Measurements from ENCODE around the gene TRAF2. TPM values are rescaled to one million over a fixed set of nuclear protein-coding genes. Genes with fewer than 3 reads are reported as not detected.

TRAF2 gene
- total and polyA plus RNA-seq, 9 of the 15 experiments (the other 6 are each of a cell fraction or from before 2014, with no cell fraction given), result 0.24 to 45.2 (median 18.0) TPM

DNA sequence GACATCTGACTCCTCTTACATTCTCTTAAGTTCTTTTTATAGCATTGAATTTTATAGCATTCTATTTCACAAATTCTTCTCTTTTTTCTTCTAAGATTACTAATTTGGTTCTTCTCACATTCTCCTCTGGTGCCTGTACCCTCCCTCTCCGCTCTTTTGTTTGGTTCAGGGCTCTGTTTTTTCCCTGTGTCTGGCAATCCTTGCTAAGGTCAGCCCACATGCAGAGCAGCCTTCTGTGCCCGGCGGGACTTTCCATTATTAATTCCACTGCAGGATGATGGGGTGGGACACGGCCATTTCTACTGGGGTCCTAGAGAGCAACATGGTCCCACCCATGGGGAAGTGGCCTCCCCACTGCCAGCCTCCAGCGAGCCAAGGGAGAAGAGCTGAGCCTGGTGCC, 9.8 kb upstream of the TRAF2 start:
- Histone ChIP-seq H3K4me1 (replicated peaks in 1 of 2; ENCODE audit: control insufficient read depth in 2 of 2, insufficient read depth in 2 of 2, low read length in 2 of 2) (peaks cover 7 to 21% of the 10 kb centered on the region in 2 experiments), H3K4me3 (no peak overlapping the region), H3K9me3 (replicated peaks; ENCODE audit: control insufficient read depth, insufficient read depth, low read depth, low read length) (no peaks in the 10 kb centered on the region), H3K79me2 (ENCODE audit: control insufficient read depth, insufficient read depth, low read length) (no peaks in the 10 kb centered on the region), H2AFZ (ENCODE audit: low read depth, low read length) (no peak overlapping the region), H4K20me1 (replicated peaks; ENCODE audit: control insufficient read depth, insufficient read depth, low read length) (no peaks in the 10 kb centered on the region), H3K4me2 (ENCODE audit: insufficient read depth, low read length) (no peak overlapping the region), H3K27ac (ENCODE audit: extremely low read depth, low read depth, low read length) (no peak overlapping the region), H3K27me3 (ENCODE audit: control insufficient read depth in 2 of 2, insufficient read depth in 2 of 2, low read length in 2 of 2) (no peaks in the 10 kb centered on the region), H3K36me3 (ENCODE audit: control insufficient read depth, insufficient read depth, low read length) (no peaks in the 10 kb centered on the region), H3K9me1 (ENCODE audit: control insufficient read depth, insufficient read depth, low read length) (no peaks in the 10 kb centered on the region), H3K9ac (ENCODE audit: insufficient read depth in 1 of 2, low read depth in 2 of 2, low read length in 2 of 2) (peak overlapping the region in 1 of 2 experiments; percentile 75; a peak in 1 of 4 replicates)
- ChIA-PET POLR2A (interaction anchor here (1.6 kb wide), 2 partner anchors 10 to 11 kb away, joined by 9 to 11 read pairs; partner anchors contain the start of genes EDF1 and TRAF2), CTCF (ENCODE audit: low intra/inter-chr PET ratio) (no interaction called here)
- TF ChIP-seq, protein P1, sequence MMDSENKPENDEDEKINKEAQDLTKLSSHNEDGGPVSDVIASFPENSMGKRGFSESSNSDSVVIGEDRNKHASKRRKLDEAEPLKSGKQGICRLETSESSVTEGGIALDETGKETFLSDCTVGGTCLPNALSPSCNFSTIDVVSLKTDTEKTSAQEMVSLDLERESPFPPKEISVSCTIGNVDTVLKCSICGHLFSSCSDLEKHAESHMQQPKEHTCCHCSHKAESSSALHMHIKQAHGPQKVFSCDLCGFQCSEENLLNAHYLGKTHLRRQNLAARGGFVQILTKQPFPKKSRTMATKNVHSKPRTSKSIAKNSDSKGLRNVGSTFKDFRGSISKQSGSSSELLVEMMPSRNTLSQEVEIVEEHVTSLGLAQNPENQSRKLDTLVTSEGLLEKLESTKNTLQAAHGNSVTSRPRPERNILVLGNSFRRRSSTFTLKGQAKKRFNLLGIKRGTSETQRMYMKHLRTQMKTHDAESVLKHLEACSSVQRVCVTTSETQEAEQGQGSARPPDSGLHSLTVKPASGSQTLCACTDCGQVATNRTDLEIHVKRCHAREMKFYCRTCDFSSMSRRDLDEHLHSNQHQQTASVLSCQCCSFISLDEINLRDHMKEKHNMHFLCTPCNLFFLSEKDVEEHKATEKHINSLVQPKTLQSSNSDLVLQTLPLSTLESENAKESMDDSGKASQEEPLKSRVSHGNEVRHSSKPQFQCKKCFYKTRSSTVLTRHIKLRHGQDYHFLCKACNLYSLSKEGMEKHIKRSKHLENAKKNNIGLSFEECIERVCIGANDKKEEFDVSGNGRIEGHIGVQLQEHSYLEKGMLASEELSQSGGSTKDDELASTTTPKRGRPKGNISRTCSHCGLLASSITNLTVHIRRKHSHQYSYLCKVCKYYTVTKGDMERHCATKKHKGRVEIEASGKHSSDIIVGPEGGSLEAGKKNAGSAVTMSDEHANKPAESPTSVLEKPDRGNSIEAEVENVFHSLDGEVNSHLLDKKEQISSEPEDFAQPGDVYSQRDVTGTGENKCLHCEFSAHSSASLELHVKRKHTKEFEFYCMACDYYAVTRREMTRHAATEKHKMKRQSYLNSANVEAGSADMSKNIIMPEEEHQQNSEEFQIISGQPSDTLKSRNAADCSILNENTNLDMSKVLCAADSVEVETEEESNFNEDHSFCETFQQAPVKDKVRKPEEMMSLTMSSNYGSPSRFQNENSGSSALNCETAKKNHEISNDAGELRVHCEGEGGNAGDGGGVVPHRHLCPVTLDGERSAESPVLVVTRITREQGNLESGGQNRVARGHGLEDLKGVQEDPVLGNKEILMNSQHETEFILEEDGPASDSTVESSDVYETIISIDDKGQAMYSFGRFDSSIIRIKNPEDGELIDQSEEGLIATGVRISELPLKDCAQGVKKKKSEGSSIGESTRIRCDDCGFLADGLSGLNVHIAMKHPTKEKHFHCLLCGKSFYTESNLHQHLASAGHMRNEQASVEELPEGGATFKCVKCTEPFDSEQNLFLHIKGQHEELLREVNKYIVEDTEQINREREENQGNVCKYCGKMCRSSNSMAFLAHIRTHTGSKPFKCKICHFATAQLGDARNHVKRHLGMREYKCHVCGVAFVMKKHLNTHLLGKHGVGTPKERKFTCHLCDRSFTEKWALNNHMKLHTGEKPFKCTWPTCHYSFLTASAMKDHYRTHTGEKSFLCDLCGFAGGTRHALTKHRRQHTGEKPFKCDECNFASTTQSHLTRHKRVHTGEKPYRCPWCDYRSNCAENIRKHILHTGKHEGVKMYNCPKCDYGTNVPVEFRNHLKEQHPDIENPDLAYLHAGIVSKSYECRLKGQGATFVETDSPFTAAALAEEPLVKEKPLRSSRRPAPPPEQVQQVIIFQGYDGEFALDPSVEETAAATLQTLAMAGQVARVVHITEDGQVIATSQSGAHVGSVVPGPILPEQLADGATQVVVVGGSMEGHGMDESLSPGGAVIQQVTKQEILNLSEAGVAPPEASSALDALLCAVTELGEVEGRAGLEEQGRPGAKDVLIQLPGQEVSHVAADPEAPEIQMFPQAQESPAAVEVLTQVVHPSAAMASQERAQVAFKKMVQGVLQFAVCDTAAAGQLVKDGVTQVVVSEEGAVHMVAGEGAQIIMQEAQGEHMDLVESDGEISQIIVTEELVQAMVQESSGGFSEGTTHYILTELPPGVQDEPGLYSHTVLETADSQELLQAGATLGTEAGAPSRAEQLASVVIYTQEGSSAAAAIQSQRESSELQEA (IDR thresholded peaks at IDR 0.05; ENCODE audit: low read depth), result no peak
- FAIRE-seq (no peak), DNase-seq (ENCODE audit: extremely low read depth in 1 of 4, low spot score in 3 of 4) (no peak), ATAC-seq (no peak)
- in situ Hi-C loops (cut with MboI), result no loop called here
- no TSS peak for BruUV-seq (replicated peaks)
- 65% methylated on average over 5 of the region's 5 CpGs for WGBS (ENCODE audit: insufficient coverage, low coverage, missing lambda C conversion rate)
- intact Hi-C loops (cut with micrococcal nuclease), result no loop called here
